SH-SY5Y (cell line): ENCODE results near the gene FAM151A.

Experiments
- GATA2 ChIP-seq: IDR thresholded peaks from 2 replicates; pipeline ENCODE4 v1.6.1; 2011; ENCODE audit warnings: mild to moderate bottlenecking, low read depth, low read length
- GATA3 ChIP-seq: IDR thresholded peaks from 2 replicates; pipeline ENCODE4 v1.6.1; 2011; ENCODE audit warnings: low read depth, mild to moderate bottlenecking, low read length, moderate library complexity

DNA sequence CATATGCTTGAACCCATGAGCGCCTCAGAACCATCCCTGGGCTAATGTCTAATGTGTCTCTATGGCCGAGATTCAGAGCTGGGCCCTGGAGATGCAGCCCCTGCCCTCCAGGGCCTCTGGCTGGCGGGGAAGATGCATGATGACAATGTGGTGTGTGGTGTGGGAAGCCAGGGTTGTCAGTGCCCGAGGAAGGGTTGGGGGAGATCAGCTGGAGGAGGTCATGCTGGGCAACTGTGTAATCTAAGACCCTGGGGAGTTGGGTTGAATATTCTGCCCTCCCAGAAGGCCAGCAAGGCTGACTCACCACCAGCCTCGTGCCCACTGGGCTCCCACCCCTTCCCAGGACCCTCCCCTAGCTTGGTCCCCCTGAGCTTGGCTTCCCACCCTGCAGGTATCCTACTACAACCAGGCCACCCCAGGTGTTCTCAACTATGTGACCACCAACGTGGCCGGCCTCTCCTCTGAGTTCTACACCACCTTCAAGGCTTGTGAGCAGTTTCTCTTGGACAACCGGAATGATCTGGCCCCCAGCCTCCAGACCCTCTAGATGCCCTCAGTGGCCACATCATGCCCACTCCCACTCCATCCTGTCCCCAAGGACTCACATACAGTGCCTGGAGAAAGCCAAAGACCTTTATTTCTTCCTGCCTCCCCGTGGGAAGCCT, 14.6 kb downstream of the FAM151A start:
- TF ChIP-seq GATA2 (no peak), GATA3 (no peak)
